HG02852 (cell line): ENCODE measurements around the gene CENPP.
A peak's percentile ranks its signal among the peaks of the same experiment; 100 is the strongest.
"Not testable (repeated sequence)": the region's sequence is repeated elsewhere in the genome, so short reads cannot be mapped to it uniquely, and the experiment has no call there.

Source experiments
- ATAC-seq: cut with Tn5 transposase; IDR thresholded peaks from one replicate; pipeline ENCODE4 v1.9.1; 2021; ENCODE audit warnings: mild to moderate bottlenecking, moderate library complexity; ENCODE audit not compliant: unreplicated experiment

CENPP gene

GRCh38 chr9:92529124-92529523 lies 203.4 kb downstream of the CENPP start:
- ATAC-seq = no peak

GRCh38 chr9:92530893-92531292 lies 205.1 kb downstream of the CENPP start:
- no peak for ATAC-seq

DNA sequence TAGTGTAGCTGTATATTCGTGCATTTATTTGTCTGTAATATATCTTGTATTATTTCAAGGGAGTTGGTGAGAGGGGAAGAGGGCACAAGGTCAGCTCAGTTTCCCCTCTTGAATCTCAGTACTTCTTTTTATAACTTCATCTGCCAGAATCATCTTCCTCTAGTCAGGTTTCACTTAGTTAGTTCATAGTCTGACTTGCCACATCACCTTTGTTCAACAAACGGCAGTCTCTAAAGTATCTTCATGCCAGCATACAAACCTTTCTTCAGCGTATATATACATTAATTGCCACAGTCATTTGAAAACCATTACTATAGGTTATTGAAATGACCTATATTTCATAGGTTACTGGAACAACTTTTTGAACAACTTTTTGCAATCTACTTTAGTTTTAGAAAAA lies 208.5 kb downstream of the CENPP start:
- no peak for ATAC-seq

DNA sequence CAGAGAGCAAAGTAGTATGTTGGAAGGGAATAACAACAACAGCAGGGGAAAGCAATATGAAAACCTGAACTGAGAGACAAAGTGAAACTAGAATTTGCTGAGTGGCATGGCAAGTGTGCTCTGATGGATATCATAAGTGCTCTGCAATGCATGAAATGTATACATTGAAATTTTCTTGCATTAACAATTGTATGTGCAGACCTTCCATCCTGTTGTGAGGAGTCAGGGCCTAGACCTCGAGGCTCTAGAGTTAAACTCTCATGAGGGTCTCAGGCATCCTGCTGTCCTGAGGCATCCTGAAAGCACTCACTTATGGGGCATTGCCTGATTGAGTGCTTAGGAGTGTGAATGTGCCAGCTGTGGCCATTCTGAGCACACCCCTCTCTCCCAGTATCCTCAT lies 208.9 kb downstream of the CENPP start:
- peak; percentile 59 for ATAC-seq

DNA sequence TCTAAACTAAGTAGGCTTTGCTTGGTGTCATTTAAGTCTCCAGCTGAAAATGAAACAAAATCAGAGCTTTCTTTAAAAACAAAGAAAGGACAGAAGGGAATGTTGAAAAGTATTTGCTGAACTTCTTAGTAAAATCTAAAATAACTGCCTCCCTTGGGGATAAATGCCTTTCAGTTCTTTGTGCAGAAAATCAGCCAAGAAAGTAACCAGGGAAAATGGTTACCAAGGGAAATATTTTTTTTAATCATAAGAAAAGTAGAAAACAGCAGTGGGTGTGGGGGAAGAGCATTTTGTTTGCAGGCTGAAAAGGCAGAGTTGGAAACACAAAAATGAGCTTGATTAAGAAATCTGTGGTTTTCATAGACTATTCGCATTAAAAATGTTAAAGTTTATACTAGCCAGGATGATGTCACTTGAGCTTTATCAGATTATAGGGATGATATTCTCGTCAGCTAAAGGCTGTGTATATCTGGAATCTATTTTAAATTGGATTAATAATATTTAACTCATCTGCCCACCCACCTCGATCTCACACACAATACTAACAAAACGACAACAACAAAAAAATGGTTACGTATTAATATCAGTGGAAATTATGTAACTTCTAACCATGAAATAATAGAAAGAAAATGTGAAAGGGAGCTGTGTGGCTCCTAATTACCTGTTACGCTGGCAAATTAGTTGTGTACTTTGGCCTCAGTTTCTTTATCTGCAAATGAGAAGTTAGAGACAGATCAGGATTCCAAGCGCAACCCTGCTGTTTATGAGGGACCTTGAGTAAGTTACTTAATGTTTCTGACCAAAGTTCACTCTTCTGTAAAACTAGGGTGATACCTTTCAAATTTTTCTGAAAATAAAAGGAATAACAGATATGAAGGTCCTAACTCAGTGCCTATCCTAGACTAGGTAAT lies 210.4 kb downstream of the CENPP start, which contains the start of gene ECM2:
Gene ECM2, minus strand, starts transcription at position 51 of the 911 bp plus-strand sequence. CDS start 13,124 bp downstream, outside the sequence.
- no peak for ATAC-seq

- no peak for ATAC-seq
These were observed 212.8 kb downstream of the CENPP start for GRCh38 chr9:92538541-92538940.

DNA sequence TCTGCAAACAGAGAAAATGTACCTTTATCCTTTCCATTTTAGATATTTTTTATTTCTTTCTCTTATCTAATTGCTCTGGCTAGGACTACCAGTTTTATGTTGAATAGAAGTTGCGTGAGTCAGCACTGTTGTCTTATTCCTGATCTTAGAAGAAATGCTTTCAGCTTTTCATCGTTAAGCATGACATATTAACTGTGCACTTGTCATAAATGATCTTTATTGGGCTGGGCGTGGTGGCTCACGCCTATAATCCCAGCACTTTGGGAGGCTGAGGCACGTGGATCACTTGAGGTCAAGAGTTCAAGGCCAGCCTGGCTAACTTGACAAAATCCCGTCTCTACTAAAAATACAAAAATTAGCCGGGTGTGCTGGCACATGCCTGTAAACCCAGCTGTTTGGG lies 218.2 kb downstream of the CENPP start:
- no peak for ATAC-seq

GRCh38 chr9:92545002-92545510 lies 219.3 kb downstream of the CENPP start:
- ATAC-seq = no peak

GRCh38 chr9:92547356-92547755 lies 221.6 kb downstream of the CENPP start:
- ATAC-seq = no peak

DNA sequence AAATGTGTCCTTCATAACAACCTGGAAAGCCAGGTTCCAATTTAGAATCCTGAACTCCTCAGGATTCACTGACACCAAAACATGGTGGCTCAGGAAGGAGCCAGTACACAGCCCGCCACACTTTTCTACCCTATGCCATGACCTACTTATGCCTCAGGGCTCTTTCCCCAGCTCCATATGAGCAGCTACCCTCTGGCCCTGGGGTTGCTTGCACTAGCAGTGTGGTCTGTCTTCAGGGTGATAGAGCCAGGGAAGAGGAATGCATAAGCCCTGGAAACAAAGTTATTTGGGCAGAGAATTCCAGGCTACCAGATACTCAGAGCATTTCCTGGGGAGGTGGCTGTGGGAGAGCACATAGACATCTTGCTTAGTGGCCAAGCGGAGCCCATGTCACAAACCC lies 225.0 kb downstream of the CENPP start:
- no peak for ATAC-seq

DNA sequence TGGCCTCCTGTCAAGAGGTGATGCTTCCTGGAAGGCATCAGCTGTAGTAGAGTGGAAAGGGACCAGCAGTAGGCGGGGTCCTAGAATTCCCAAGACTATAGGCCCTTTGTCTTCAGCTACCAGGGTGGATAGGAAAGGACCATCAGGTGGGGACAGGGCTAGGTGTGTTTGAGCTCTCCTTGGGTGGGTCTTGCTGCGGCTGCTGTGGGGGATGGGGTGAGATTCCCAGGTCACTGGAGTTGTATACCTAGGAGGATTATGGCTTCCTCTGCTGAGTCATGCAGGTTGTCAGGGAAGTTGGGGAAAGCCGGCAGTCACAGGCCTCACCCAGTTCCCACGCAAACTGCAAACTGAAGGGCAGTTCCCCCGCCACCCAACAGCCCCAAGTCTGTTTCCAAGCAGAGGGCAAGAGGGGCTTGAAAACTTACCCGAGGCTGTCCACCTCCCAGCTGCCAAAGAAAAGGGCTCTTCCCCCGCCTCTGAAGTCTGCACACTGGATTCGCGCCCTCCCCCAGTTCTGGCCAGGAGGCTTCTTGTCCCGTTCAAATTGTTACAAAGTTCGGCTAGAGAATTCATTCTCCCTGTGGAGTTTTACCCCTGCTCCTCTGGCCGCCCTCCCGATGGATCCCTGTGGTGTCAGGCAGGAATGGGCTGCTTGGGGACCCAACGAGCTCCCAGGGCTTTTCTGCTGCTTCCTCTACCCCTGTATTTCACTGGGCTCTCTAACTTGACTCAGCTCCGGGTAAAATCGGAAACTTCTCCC lies 233.0 kb downstream of the CENPP start:
- no peak for ATAC-seq

GRCh38 chr9:92561374-92562330 lies 235.9 kb downstream of the CENPP start:
- ATAC-seq = no peak

DNA sequence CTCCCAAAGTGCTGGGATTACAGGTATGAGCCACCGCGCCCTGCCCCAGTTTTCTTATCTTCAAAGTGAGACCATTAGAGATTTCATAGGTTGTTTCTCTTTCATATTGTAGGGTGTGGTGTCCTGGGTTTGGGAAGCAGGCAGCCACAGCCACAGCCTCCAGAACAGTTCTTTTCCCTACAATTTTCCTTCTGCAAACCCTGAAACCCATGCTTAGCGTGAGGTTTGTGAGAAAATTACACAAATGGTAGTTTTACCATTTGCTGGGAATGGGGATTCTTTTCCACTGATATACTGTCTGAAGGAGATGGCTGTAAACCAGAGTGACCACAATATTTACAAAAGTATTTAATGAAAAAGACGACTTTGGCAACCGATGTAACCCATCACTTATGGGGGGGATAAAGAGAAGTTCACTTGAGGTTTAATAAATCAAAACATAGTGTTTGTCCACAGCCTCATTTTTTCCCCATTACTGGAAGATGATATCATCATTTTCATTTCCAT lies 236.8 kb downstream of the CENPP start:
- no peak for ATAC-seq

GRCh38 chr9:92563116-92564100 lies 237.7 kb downstream of the CENPP start:
- no peak for ATAC-seq

GRCh38 chr9:92564504-92564903 lies 238.8 kb downstream of the CENPP start:
- ATAC-seq = no peak

- no peak for ATAC-seq
These were observed 239.2 kb downstream of the CENPP start for GRCh38 chr9:92564982-92565381.

DNA sequence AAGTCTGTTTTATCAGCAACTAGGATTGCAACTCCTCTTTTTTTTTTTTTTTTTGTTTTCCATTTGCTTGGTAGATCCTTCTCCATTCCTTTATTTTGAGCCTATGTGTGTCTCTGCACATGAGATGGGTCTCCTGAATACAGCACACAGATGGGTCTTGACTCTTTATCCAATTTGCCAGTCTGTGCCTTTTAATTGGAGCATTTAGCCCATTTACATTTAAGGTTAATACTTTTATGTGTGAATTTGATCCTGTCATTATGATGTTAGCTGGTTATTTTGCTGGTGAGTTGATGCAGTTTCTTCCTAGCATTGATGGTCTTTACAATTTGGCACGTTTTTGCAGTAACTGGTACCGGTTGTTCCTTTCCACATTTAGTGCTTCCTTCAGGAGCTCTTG lies 246.1 kb downstream of the CENPP start:
- not testable (repeated sequence) for ATAC-seq

DNA sequence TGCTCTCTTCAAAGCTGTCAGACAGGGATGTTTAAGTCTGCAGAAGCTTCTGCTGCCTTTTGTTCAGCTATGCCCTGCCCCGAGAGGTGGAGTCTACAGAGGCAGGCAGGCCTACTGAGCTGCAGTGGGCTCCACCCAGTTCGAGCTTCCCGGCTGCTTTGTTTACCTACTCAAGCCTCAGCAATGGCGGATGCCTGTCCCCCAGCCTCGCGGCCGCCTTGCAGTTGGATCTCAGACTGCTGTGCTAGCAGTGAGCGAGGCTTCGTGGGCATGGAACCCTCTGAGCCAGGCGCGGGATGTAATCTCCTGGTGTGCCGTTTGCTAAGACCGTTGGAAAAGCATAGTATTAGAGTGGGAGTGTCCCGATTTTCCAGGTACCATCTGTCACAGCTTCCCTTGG lies 247.9 kb downstream of the CENPP start:
- not testable (repeated sequence) for ATAC-seq

- ATAC-seq = no peak
These were observed 250.4 kb downstream of the CENPP start for GRCh38 chr9:92576175-92576574.
